Activated T-helper 2 cell treated with anti-CD3 and anti-CD28 coated beads, Interferon-gamma antibody, Interleukin-2, Interleukin-4, amounts not matched to agents 10 μg/mL and 5 μg/mL and 100 μg/mL, durations not matched to agents 14 hours and 24 hours and 36 hours (primary cell): ENCODE results near the gene CALR3. TPM values are rescaled to one million over a fixed set of nuclear protein-coding genes. Genes with fewer than 3 reads are reported as not detected.

Experiments
- total RNA-seq: library from RNA; stranded (reverse); gene quantifications from 2 replicates; pipeline ENCODE4 v1.2.3, GENCODE V29; 2022

CALR3 gene
- total RNA-seq, 1 donor from 2014 or later = not detected

Other genes starting within 250 kb of the CALR3 start
- 2.4 and 2.7 TPM in 2 replicates for gene KLF2, start 171.3 kb downstream of the CALR3 start, total RNA-seq
- 36.9 and 40.6 TPM in 2 replicates for gene EPS15L1, start 24.2 kb downstream of the CALR3 start, total RNA-seq
- gene C19orf44, start 227 bp upstream of the CALR3 start, total RNA-seq = 3.8 and 3.9 TPM in 2 replicates
- gene CHERP, start 46.3 kb upstream of the CALR3 start, total RNA-seq = 79.1 and 82.3 TPM in 2 replicates
- gene SLC35E1, start 76.2 kb upstream of the CALR3 start, total RNA-seq = 55.3 and 56.0 TPM in 2 replicates
- 13.4 and 15.8 TPM in 2 replicates for gene MED26, start 132.0 kb upstream of the CALR3 start, total RNA-seq
- 60.3 and 60.9 TPM in 2 replicates for gene SMIM7, start 164.0 kb upstream of the CALR3 start, total RNA-seq
- gene TMEM38A, start 165.0 kb upstream of the CALR3 start, total RNA-seq = 0.64 and 0.96 TPM in 2 replicates
- gene NWD1, start 223.7 kb upstream of the CALR3 start, total RNA-seq = not detected in 2 replicates